Hematopoietic multipotent progenitor cell treated with erythropoietin and hydrocortisone succinate and interleukin-3 and kit ligand, for 8 days (in vitro differentiated cells): ENCODE data around the gene COPS6.
A peak's percentile ranks its signal among the peaks of the same experiment; 100 is the strongest.

Experiments used
- DNase-seq: peaks from one replicate; pipeline ENCODE4 v3.0.0-alpha.2; 2015

COPS6 gene

DNA sequence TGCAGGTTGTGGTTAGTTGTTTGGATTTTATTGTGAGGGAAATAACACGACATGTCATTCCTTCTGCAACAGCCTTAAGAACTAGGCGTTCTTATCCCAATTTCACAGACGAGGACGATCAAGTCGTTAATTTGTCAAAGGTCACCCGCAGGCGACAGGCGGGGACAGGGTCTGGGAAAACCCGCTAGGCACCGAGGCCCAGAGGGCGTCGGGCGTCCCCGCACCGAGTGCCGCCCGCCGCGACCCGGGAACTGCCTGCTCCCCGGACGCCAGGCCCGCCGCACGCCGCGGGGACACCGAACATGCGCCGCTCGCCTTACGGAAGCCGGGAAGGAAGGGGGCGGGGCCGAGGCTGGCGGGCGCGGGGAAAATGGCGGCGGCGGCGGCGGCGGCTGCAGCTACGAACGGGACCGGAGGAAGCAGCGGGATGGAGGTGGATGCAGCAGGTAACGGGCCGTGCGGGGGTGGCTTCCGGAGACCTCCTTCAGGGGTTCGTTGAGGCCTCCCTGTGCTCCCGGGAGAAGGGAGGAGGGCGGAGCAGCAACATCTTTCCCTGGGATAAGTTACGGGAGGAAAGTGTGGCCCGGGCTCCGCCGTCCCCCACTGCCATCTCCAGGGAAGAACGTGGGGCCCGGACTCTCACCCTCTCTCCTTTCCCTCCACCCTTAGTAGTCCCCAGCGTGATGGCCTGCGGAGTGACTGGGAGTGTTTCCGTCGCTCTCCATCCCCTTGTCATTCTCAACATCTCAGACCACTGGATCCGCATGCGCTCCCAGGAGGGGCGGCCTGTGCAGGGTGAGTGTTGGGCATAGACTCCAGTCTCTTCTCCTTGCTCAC, at the start of gene COPS6:
Gene COPS6 (plus strand): TSS at position 349 of the 837 bp plus-strand sequence. CDS start 22 bp downstream, at position 371.
- DNase-seq: peak; percentile 72

DNA sequence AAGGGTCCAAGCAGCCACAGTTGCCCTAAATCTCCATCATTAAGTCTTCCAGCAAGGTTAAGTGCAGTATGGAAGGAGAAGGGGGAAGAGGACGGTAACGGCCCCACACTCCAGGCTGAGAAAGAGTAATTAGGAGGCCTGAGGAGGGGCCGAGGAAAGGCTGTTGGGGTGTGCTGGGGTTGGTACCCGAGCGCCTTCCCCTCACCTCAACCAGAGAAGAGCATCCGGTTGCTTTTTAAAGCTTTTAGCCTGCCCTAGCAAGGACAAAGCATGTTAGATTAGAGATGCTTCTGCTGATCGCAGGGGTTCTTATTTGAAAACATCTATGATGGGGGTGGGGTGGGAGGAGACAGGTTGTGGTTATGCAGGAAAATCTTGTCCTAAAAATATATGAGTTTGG, 48.2 kb upstream of the COPS6 start:
- no peak for DNase-seq

- DNase-seq: peak; percentile 68
Measured at GRCh38 chr7:100044718-100045117, 44.1 kb upstream of the COPS6 start.

DNA sequence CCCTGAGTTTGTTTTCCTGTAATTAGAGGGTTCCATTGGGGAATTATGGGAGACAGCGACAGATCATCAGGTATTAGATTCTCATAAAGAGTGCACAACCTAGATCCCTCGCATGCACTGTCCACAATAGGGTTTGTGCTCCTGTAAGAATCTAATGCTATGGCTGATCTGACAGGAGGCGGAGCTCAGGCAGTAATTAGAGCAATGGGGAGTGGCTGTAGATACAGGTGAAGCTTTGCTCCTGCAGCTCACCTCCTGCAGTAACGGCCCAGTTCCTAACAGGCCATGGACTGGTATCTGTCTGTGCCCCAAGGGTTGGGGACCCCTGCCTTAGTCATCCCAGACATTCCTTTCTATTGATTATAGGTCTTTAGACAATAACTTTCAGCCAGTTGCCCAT, 40.1 kb upstream of the COPS6 start:
- no peak for DNase-seq

DNA sequence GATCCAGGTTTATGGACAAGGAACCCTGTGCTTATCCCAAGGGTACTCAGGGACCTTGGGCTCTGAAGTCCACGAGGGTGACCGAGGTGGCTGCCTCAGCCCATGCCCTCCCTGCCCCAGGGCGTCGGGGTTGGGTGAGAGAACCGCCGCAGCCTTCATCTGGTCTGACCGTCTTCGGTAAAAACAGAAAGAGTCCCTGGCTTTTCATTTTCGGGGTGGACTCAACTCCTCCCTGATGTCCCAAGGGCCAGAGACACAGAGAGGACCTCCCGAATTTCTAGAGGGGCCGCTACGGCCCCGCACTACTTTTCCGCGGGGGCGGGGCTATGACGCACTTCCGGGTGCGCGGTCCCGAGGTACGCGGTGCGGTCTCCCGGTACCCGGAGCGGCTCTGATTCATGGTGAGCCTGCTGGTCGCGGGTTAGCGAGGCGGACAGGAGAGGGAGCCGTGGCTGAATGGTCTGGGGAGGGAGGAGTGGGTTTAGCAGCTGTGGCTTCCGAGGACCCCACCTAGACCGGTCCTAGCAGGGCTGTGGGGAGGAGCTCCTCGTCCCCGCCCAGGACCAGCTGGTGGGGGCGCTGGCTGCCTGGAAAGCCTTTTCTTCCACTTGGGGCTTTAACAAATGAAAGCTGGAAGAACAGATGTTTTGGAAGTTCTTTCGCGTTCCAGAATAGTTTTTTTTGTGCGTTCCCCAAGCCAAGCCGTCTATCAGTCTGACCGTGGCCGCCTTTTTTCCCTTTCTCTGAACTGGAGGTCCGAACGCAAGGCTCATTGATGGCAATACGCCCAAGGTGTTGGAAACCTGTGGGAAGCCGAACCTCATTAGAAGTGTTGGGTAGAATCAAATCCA, 39.1 kb upstream of the COPS6 start, which contains the start of gene ZSCAN21:
Gene ZSCAN21 (plus strand): TSS at position 334 of the 851 bp plus-strand sequence. CDS start 7,233 bp downstream, outside the sequence.
- peak; percentile 79 for DNase-seq

DNA sequence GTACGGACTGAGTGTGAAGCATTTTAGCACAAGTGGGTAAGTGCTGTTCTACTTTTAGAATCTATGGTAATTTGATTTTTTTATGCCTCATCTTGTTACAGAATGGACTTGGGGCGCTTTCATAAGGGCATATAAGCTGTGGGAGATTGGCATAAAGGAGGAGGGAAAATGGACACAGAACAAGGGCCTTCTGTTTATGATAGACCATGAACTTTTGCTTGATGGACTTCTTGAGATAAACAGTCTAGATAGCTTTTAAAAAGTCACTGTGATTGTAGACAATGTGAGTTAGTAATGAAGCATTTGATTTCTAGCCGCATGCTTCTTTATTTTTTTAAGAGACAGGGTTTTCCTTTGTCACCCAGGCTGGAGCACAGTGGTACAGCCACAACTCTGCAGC, 37.2 kb upstream of the COPS6 start:
- DNase-seq: no peak

DNA sequence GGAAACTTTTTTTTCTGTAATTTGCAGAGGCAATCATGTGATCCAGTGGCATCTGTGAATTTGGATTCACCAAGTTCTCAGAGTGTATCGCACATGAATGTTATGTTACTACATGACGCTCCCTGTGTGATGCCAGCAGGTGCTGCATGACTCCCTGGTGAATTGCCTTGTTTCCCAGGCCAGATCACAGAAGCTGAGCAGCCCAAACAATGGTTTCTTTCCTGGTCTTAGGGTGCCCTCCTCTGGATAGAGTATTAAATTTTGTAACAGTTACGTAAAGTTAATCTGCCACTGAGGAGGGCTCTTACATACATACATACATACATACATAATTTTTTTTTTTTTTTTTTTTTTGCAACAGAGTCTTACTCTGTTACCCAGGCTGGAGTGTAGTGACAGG, 35.6 kb upstream of the COPS6 start:
- peak; percentile 81 for DNase-seq

DNA sequence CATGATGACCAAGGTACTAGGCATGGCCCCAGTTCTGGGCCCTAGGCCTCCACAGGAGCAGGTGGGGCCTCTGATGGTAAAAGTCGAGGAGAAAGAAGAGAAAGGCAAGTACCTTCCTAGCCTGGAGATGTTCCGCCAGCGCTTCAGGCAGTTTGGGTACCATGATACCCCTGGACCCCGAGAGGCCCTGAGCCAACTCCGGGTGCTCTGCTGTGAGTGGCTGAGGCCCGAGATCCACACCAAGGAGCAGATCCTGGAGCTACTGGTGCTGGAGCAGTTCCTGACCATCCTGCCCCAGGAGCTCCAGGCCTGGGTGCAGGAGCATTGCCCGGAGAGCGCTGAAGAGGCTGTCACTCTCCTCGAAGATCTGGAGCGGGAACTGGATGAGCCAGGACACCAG, 31.8 kb upstream of the COPS6 start:
- DNase-seq: no peak

DNA sequence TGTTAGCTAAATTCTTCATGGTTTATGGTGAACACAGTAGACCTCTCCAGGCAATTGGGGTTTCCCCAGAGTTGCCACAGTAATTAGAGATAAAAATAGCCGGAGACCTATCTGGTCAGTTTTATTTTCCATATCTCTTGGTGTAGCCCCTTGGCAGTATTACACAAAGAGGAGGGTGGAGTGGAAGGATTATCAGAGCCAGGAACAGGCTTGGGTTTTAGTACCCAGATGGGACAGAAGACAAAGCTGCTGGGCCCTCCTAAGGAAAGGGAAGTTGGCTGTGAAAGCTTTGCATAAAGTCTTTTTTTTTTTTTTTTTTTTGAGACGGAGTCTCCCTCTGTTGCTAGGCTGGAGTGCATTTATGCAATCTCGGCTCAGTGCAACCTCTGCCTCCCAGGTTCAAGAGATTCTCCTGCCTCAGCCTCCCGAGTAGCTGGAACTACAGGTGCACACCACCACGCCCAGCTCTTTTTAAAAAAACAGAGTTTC, 29.5 kb upstream of the COPS6 start:
- peak; percentile 83 for DNase-seq

- peak; percentile 88 for DNase-seq
Measured at GRCh38 chr7:100061518-100062193, 27.1 kb upstream of the COPS6 start.

DNA sequence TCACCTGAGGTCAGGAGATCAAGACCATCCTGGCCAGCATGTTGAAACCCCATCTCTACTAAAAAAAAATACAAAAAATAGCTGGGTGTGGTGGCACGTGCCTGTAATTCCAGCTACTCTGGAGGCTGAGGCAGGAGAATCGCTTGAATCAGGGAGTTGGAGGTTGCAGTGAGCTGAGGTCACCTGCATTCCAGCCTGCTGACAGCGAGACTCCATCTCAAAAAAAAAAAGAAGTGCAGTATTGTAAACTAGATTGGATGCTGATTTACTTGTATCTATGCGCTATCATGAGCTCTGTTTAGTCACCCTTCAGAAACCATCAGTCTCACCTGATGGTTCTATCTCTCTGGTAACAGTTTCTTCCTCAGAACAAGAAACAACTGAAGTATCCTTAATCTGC, 25.4 kb upstream of the COPS6 start:
- DNase-seq: no peak

DNA sequence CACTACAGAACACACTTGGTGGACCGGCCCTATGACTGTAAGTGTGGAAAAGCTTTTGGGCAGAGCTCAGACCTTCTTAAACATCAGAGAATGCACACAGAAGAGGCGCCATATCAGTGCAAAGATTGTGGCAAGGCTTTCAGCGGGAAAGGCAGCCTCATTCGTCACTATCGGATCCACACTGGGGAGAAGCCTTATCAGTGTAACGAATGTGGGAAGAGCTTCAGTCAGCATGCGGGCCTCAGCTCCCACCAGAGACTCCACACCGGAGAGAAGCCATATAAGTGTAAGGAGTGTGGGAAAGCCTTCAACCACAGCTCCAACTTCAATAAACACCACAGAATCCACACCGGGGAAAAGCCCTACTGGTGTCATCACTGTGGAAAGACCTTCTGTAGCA, 24.6 kb upstream of the COPS6 start:
- no peak for DNase-seq

DNA sequence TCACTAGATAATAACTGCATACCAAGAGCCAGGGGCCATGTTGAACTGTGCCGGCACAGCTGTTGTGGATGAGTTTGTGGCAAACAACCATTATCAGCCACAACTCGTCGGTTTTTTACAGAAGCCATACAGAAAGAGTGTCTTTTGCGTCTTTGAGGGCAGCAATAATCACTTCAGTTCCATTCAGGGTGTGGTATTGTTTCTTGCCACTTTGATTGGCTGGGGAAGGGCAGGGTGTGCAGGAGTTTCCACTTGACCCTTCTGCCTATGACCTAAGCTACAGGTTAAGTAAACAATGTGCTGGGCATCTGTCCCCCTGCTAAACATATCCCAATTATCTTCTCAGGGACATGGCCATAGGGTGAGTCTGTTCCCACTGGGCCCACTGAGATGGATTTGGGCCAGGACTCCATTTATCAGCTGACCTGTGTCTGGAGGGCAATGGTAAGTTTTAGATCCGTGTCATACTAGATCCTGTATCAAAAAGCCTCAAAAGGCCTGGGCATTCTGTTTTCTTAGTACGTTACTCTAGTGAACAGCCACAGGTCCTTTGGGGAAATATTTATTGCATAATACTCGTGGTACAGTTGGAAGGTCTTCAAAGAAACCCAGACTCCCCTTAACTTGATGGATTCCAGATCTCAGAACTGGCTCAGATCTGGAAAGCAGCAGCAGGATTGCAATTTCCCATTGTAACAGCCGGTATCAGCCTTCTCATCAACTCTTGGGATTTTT, 23.1 kb upstream of the COPS6 start:
- DNase-seq: peak; percentile 69

DNA sequence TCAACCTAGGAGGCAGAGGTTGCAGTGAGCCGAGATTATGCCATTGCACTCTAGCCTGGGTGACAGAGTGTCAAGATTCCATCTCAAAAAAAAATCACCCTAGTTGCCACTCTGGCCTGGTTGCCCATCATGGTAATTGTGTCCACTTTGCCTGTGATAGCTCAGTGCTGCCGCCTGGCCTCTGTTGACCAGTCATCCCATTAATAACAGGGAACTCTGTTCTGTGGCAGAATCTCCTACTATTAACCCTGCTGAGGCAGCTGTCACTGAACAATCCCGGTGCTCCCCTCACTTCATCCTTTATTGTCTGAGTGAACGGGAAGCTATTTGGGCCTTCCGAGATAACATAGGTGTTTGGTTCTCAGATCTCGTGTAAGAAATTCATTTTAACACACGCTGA, 21.8 kb upstream of the COPS6 start:
- no peak for DNase-seq

GRCh38 chr7:100069991-100070390, 18.8 kb upstream of the COPS6 start:
- DNase-seq: no peak

- no peak for DNase-seq
Measured at GRCh38 chr7:100071018-100071723, 17.6 kb upstream of the COPS6 start.

DNA sequence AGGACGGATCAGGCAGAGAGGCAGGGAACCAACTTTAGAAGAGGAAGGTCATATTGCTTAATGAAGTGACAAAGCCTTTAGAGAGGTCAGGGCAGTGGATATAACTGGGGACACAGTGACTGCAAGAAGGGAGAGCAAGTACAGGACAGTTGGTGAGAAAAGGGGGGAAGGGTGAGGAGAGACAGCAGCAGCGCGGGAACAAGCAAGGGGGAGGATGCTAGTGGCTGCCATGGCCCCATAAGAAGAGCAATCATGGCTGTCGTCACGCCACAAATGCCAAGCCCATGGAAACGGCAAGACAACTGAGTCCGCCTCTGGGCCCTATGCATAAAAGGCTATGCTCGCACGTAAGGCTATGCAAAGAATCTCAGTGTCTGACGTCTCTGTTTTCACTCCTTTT, 16.3 kb upstream of the COPS6 start:
- DNase-seq: no peak

- no peak for DNase-seq
Measured at GRCh38 chr7:100074841-100075240, 13.9 kb upstream of the COPS6 start.

- no peak for DNase-seq
Measured at GRCh38 chr7:100075418-100075817, 13.4 kb upstream of the COPS6 start.

DNA sequence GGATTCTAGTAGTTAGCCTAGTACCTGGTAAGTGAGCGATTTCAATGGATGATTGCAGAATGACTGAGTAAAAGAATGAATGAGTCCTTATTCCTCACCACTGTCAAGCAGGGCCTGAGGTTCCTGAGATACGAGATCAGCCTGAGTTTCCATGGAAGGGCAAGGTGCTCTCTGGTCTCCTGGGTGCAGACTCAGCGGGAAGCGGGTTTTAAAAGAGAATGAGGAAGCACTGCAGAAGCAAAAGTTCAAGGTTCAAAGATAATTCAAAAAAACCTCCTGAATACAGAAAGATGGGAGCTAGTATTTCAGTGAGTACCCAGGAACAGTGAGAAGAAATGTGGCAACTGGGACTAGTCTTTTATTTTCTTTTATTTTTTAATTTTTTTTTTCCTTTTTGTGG, 11.6 kb upstream of the COPS6 start:
- no peak for DNase-seq

DNA sequence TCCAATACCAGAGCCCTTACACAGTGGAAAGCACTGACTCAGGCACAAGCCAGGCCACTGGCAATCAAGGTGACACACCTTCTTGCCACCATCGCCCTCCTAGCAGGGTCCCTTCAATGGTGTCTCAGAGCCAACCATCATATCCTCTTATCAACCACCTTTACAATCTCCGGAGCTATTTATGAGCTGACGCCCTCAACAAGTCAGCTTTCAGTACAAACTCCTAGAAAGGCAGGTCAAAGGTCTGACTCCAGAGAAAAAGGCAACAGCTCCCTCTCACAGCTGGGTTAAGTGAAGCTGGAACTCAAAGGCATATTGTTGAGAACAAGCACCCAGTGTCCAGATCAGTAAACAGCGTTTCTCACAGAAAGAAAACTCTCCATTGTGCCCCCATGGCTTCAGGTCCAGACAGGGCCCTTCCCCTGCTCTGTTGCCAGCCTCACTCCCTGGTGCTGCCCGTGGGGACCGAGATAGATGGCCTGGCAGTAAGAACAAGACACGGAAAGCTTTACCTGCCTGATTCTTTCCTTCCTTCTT, 9.7 kb upstream of the COPS6 start:
- no peak for DNase-seq
